Psoas muscle (tissue), 8 donors: ENCODE data around the gene CDH19. TPM values are rescaled to one million over a fixed set of nuclear protein-coding genes. Genes with fewer than 3 reads are reported as not detected.

Experiments
- ATAC-seq, 4 donors: fragments of 200-7000 bp; cut with Tn5 transposase; one replicate each; pipeline ENCODE4 v1.9.1; 2020; ENCODE audit warnings: moderate library complexity in 3 of 4, mild to moderate bottlenecking in 2 of 4
- DNase-seq, 2 donors: peaks; one replicate each; pipeline ENCODE4 v3.0.0-alpha.2; 2020
- H3K27ac ChIP-seq: fragments of 200-600 bp; one replicate; pipeline ENCODE4 v1.8.0; 2022
- H3K27me3 ChIP-seq, 3 donors: fragments of 200-600 bp in 1 of 3; one replicate each; pipeline versions ENCODE4 v1.6.1 to v1.8.0; 2013 to 2022; ENCODE audit warnings: low read length in 2 of 3, mild to moderate bottlenecking in 2 of 3, moderate library complexity in 1 of 3; ENCODE audit not compliant: insufficient read depth in 3 of 3
- H3K36me3 ChIP-seq, 2 donors: fragments of 200-600 bp in 1 of 2; one replicate each; pipeline versions ENCODE4 v1.6.1 to v1.8.0; 2013 to 2022; ENCODE audit warnings: low read depth in 1 of 2, mild to moderate bottlenecking in 1 of 2, moderate library complexity in 1 of 2; ENCODE audit not compliant: insufficient read depth in 1 of 2
- H3K4me1 ChIP-seq: fragments of 200-600 bp; one replicate; pipeline ENCODE4 v1.8.0; 2022
- H3K4me3 ChIP-seq: fragments of 200-600 bp; one replicate; pipeline ENCODE4 v1.8.0; 2022; ENCODE audit warnings: mild to moderate bottlenecking
- H3K9me3 ChIP-seq: fragments of 200-600 bp; one replicate; pipeline ENCODE4 v1.8.0; 2022
- CTCF ChIP-seq: fragments of 200-600 bp; IDR thresholded peaks from one replicate; pipeline ENCODE4 v1.8.0; 2022; ENCODE audit warnings: antibody characterized with exemption
- WGBS, 3 donors: extraction: QIAGEN DNeasy Blood & Tissue Kit; methylation state at CpG; one replicate each; pipeline versions ENCODE4 v1.1.6 to v1.1.7; 2013; 5-methylcytosine and 5-hydroxymethylcytosine counted together
- intact Hi-C, 2 donors: fragments of 100-400 bp; cut with DNase I; formaldehyde crosslinking; loops; one replicate each; pipeline versions ENCODE4 v1.11.0 to v1.14.2; 2022
- polyA plus RNA-seq, 3 donors: library from polyadenylated mRNA; stranded (reverse); fragments of 200-250 nt; gene quantifications; one replicate each; pipeline ENCODE4 v1.2.3, GENCODE V29; 2013
- total RNA-seq, 4 donors: library from RNA; stranded (reverse); fragmentation: NEBNext Ultra II Directional in 2 of 4; extraction: Animal tissue kit (Norgen Biotek cat#: 25700) in 2 of 4; gene quantifications; one replicate each; pipeline versions ENCODE4 v1.2.1 to v1.2.4, GENCODE V29; 2021 to 2023
- donor health status: healthy with polysubstance abuse.
- donor health status: DM: no; HTN: no; CAD: no; lungs with moderate emphysema.
- donor health status: Bipolar disorder and iron deficiency.
- donor health status: healthy.
- donor health status: DM: yes; HTN: yes; CAD: no.
- donor health status: DM: no; HTN: no; CAD: no.
- donor health status: DM: no; HTN: no; CAD: no.
- donor health status: DM: yes; HTN: yes; CAD: no.

Gene CDH19
- total and polyA plus RNA-seq, 7 donors, result 0.13 to 0.41 (median 0.25) TPM

DNA sequence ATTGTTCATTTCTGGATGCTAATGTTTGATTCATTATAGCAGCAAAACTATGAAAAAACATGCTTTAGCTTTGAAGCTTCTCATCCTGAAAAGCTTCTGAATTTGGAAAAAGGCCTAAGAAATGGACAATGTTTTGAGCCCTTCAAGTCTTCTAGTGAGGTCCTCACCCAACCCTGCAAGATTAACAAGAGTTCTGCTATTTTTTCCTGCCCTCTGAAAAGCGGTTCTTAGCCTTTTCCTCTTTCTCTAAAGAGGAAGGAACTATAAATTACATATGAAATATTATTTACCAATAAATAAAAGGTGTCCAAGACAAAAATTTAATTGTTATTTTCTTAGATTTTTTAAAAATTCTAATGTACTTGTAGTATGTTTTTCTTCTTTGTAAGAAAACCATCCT, 19.9 kb upstream of the CDH19 start:
- intact Hi-C loops, result no loop called here
- H3K9me3 ChIP-seq, result no peaks in the 10 kb centered on the region
- WGBS, 3 donors, result 68 to 71% (median 68%) methylated on average over 1 of the region's 1 CpG

DNA sequence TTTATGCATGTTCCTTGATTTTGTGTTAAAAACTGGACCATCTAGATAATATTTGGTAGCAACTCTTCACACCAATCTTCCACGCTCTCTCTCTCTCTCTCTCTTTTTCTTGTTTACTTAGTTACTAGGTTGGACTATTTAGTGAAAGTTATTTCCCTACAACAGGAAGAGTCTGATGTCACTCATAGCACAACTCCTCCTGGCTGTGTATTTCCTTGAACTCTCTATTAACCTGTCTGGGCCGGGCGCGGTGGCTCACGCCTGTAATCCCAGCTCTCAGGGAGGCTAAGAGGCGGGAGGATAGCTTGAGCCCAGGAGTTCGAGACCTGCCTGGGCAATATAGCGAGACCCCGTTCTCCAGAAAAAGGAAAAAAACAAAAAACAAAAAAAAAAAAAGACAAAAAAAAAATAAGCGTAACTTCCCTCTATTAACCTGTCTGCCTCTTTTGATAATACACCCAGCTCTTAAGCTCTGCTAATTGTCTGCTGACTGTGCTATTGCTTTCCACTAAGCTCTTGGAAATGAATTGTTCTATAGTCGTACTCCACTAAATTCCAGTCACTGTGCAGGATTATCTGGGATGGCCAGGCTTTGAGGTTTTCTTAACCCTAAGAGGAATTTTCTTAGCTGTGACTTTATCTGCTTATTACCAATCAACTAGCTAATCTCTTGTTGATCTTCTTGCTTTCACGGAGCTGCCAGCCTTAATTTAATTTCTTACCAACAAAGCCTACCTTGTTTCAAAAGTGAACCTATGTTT, 18.1 kb upstream of the CDH19 start:
- TF ChIP-seq CTCF, result no peak
- Histone ChIP-seq H3K9me3 (no peaks in the 10 kb centered on the region), H3K4me1 (no peaks in the 10 kb centered on the region), H3K36me3 (no peaks in the 10 kb centered on the region), H3K4me3 (no peak overlapping the region), H3K27me3 (no peaks in the 10 kb centered on the region), H3K27ac (no peak overlapping the region)
- ATAC-seq (no peak), DNase-seq (no peak)
- 86 to 91% (median 89%) methylated on average over 9 to 12 of the region's 12 CpGs for WGBS, 3 donors
- intact Hi-C loops, result no loop called here

More for the DNA sequence above, 19.9 kb upstream of the CDH19 start:
- no peak overlapping the region for H3K27ac ChIP-seq
- ATAC-seq (no peak), DNase-seq (no peak)
- H3K36me3 ChIP-seq, result no peaks in the 10 kb centered on the region
- no peak for TF ChIP-seq CTCF
- no peaks in the 10 kb centered on the region for H3K27me3 ChIP-seq
- no peaks in the 10 kb centered on the region for H3K4me1 ChIP-seq
- H3K4me3 ChIP-seq, result no peak overlapping the region

- H3K36me3 ChIP-seq, result no peaks in the 10 kb centered on the region
- no peak overlapping the region for H3K4me3 ChIP-seq
- WGBS, 3 donors, result 66 to 74% (median 66%) methylated on average over 4 of the region's 4 CpGs
- H3K9me3 ChIP-seq, result no peaks in the 10 kb centered on the region
- TF ChIP-seq CTCF, result no peak
- no peak for ATAC-seq
- intact Hi-C loops, result no loop called here
- no peaks in the 10 kb centered on the region for H3K4me1 ChIP-seq
- H3K27ac ChIP-seq, result no peak overlapping the region
- no peaks in the 10 kb centered on the region for H3K27me3 ChIP-seq
- no peak for DNase-seq
These were observed 12.7 kb upstream of the CDH19 start for GRCh38 chr18:66616523-66616983.

- TF ChIP-seq CTCF, result no peak
- Histone ChIP-seq H3K4me3 (no peak overlapping the region), H3K36me3 (no peaks in the 10 kb centered on the region), H3K27ac (no peak overlapping the region), H3K4me1 (no peaks in the 10 kb centered on the region), H3K27me3 (no peaks in the 10 kb centered on the region), H3K9me3 (no peaks in the 10 kb centered on the region)
- intact Hi-C loops, result no loop called here
- ATAC-seq, result no peak
- DNase-seq, result no peak
These were observed 11.3 kb upstream of the CDH19 start for GRCh38 chr18:66615176-66615575.

- 91 to 95% (median 94%) methylated on average over 6 of the region's 6 CpGs for WGBS, 3 donors
- Histone ChIP-seq H3K9me3 (no peaks in the 10 kb centered on the region), H3K27me3 (no peaks in the 10 kb centered on the region), H3K27ac (no peak overlapping the region), H3K4me3 (no peak overlapping the region), H3K4me1 (no peaks in the 10 kb centered on the region), H3K36me3 (no peaks in the 10 kb centered on the region)
- no peak for TF ChIP-seq CTCF
- no peak for DNase-seq
- ATAC-seq, result no peak
- intact Hi-C loops, result no loop called here
These were observed 3.7 kb upstream of the CDH19 start for GRCh38 chr18:66607632-66608031.
